Lower leg skin (tissue), 3 donors: ENCODE results near the gene NOX5.

Experiments
- POLR2A ChIP-seq, 2 donors: fragments of 450-650 bp; IDR thresholded peaks; one replicate each; pipeline ENCODE4 v1.6.1; 2016 to 2017; ENCODE audit warnings: antibody characterized with exemption in 2 of 2, mild to moderate bottlenecking in 1 of 2, moderate library complexity in 1 of 2
- TF ChIP-seq, protein P1 (sequence below), 3 donors: fragments of 450-650 bp; IDR thresholded peaks; one replicate each; pipeline ENCODE4 v1.5.1; 2016; ENCODE audit warnings: antibody characterized with exemption in 3 of 3, mild to moderate bottlenecking in 3 of 3, moderate library complexity in 2 of 3

DNA sequence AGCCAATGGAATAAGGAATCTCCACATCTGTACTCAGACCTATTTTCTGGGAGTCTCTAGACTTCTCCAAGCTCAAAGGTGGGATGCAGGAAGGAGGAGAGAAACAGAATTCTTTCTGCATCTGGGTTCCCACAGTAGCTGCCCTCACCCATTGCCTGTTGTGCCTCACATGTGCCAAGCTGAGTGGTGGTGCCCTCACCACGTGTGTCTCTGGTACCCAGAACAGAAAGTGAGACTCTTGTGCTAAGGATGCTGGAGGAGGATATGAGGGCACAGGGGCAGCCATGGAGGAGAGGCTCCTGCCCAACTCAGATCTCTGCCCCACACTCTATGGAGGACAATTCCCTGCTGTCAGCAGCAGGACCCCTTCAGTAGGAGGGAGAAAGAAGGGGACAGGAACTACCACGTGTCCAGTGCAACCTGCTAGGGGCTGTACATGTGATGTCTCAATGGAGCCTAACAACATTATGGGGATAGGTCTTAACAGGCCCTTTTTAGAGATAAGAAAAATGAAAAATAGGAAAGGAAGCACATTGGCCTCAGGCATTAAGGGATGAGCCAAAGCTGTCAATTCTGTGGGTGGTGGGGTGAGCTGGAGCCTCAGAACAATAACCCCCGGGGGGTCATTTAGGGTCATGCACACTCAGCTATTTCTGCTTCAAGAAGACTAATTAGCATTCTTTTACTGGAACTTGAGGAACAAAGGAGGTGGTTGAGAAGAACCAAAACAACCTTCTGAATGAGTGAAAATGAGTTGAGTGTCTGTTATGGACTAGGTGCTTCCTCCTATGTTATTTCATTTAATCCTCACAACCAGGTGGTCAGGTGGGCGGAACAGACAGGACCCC lies 16.3 kb upstream of the NOX5 start:
- TF ChIP-seq, protein P1, sequence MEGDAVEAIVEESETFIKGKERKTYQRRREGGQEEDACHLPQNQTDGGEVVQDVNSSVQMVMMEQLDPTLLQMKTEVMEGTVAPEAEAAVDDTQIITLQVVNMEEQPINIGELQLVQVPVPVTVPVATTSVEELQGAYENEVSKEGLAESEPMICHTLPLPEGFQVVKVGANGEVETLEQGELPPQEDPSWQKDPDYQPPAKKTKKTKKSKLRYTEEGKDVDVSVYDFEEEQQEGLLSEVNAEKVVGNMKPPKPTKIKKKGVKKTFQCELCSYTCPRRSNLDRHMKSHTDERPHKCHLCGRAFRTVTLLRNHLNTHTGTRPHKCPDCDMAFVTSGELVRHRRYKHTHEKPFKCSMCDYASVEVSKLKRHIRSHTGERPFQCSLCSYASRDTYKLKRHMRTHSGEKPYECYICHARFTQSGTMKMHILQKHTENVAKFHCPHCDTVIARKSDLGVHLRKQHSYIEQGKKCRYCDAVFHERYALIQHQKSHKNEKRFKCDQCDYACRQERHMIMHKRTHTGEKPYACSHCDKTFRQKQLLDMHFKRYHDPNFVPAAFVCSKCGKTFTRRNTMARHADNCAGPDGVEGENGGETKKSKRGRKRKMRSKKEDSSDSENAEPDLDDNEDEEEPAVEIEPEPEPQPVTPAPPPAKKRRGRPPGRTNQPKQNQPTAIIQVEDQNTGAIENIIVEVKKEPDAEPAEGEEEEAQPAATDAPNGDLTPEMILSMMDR (IDR thresholded peaks at IDR 0.05), result no peak
- TF ChIP-seq POLR2A (IDR thresholded peaks at IDR 0.05), result no peak
